ENCODE measurements around the gene PIK3C3. TPM values are rescaled to one million over a fixed set of nuclear protein-coding genes. Genes with fewer than 3 reads are reported as not detected.

Gene PIK3C3
- total and polyA plus RNA-seq, 2 of the 8 experiments (the other 6 are each of a cell fraction or from before 2014, with no cell fraction given), result 15.3 to 47.4 TPM

- H4K5ac ChIP-seq (ENCODE audit: insufficient read length, low read depth, low read length), result no peak overlapping the region
- H2AFZ ChIP-seq (ENCODE audit: low read length), result peak overlapping the region; percentile 86
- no peaks in the 10 kb centered on the region for H3K27me3 ChIP-seq (replicated peaks in 1 of 4; ENCODE audit: control insufficient read depth in 3 of 4, extremely low read depth in 1 of 4, insufficient read depth in 3 of 4, low read length in 3 of 4)
- peak in 1 of 2 experiments; percentile 46 for DNase-seq (ENCODE audit: low read depth in 1 of 2, low spot score in 2 of 2)
- no peak overlapping the region for H3K4ac ChIP-seq (replicated peaks; ENCODE audit: insufficient read length, low read depth, low read length)
- H2BK12ac ChIP-seq (ENCODE audit: low read depth, low read length), result 0 out of 2 replicates have a peak overlapping the region, but pooled peaks have one; percentile 46
- no peaks in the 10 kb centered on the region for H3K23me2 ChIP-seq (ENCODE audit: low read depth, low read length)
- H2BK15ac ChIP-seq (ENCODE audit: low read length), result 0 out of 2 replicates have a peak overlapping the region, but pooled peaks have one; percentile 37
- H3K9ac ChIP-seq (replicated peaks in 1 of 4; ENCODE audit: extremely low read depth in 1 of 4, low read depth in 3 of 4, low read length in 3 of 4), result no peak overlapping the region
- no peaks in the 10 kb centered on the region for H3K36me3 ChIP-seq (ENCODE audit: control insufficient read depth in 2 of 4, insufficient read depth in 4 of 4, low read length in 3 of 4)
- no peak overlapping the region for H2BK120ac ChIP-seq (replicated peaks; ENCODE audit: low read depth, low read length)
- no peaks in the 10 kb centered on the region for H4K20me1 ChIP-seq (replicated peaks in 1 of 2; ENCODE audit: control insufficient read depth in 1 of 2, insufficient read depth in 2 of 2, low read length in 2 of 2)
- no peak for FAIRE-seq
- no peak overlapping the region for H2AK5ac ChIP-seq (ENCODE audit: low read depth, low read length)
- WGBS, 2 experiments (ENCODE audit: extremely low coverage in 1 of 2, insufficient coverage in 1 of 2, insufficient read length in 1 of 2, insufficient replicate concordance in 2 of 2, low coverage in 1 of 2, low lambda C conversion rate in 2 of 2, missing lambda C conversion rate in 1 of 2), result 81% methylated on average over 4 of the region's 4 CpGs; no CpG with 5 or more reads in 1 of the 2 experiments
- no peak overlapping the region for H3K23ac ChIP-seq (ENCODE audit: insufficient read length)
- H3K14ac ChIP-seq (ENCODE audit: insufficient read length), result no peak overlapping the region
- no peaks in the 10 kb centered on the region for H3K79me2 ChIP-seq (ENCODE audit: control insufficient read depth in 1 of 2, insufficient read depth in 2 of 2, low read length in 2 of 2)
- H3K9me3 ChIP-seq (ENCODE audit: insufficient read depth in 2 of 2, low read depth in 1 of 2, low read length in 1 of 2), result no peaks in the 10 kb centered on the region
- no peak overlapping the region for H3K27ac ChIP-seq (ENCODE audit: low read depth, low read length)
- no peak overlapping the region for H3K56ac ChIP-seq (replicated peaks; ENCODE audit: insufficient read length, low read depth, low read length)
- CTCF ChIA-PET (ENCODE audit: partially characterized antibody), result interaction anchor here (1.2 kb wide), 1 partner anchor 25 kb away, joined by 6 read pairs; no protein-coding TSS in a partner anchor
- H2BK20ac ChIP-seq (ENCODE audit: low read length), result no peak overlapping the region
- peaks cover 0 to 4% (median 1%) of the 10 kb centered on the region in 4 experiments; a peak in 2 of 7 replicates for H3K4me1 ChIP-seq (replicated peaks in 1 of 4; ENCODE audit: control insufficient read depth in 3 of 4, insufficient read depth in 4 of 4, low read length in 3 of 4)
- no peak overlapping the region for H3K18ac ChIP-seq (ENCODE audit: extremely low read depth, low read length)
- H3K79me1 ChIP-seq (ENCODE audit: low read depth, low read length), result no peaks in the 10 kb centered on the region
- H4K8ac ChIP-seq (ENCODE audit: extremely low read depth, insufficient read depth, low read length), result peak overlapping the region; percentile 48; the same call in 1 of the 2 replicates
- H3K4me2 ChIP-seq (ENCODE audit: insufficient read depth in 1 of 2, low read depth in 2 of 2, low read length in 2 of 2), result no peak overlapping the region
- no peak overlapping the region for H2BK5ac ChIP-seq (ENCODE audit: low read depth, low read length)
- POLR2A ChIA-PET (ENCODE audit: partially characterized antibody), result no interaction called here
- TF ChIP-seq CTCF (IDR thresholded peaks at IDR 0.05; ENCODE audit: control extremely low read depth in 1 of 3, insufficient read depth in 1 of 3, low read depth in 1 of 3, low read length in 3 of 3) (peak in 1 of 3 experiments; percentile 16; a peak in 1 of 4 replicates), JUND (IDR thresholded peaks at IDR 0.05; ENCODE audit: low read length) (no peak)
- H4K91ac ChIP-seq (replicated peaks; ENCODE audit: insufficient read length, low read length), result no peak overlapping the region
- no peak overlapping the region for H3K4me3 ChIP-seq (ENCODE audit: extremely low read depth in 1 of 4, insufficient read depth in 2 of 4, low read depth in 3 of 4, low read length in 4 of 4)
These were observed 21.3 kb upstream of the PIK3C3 start for GRCh38 chr18:41933778-41934177.
